ENCODE data around the gene AGPS. TPM values are rescaled to one million over a fixed set of nuclear protein-coding genes. Genes with fewer than 3 reads are reported as not detected.
"Not testable (repeated sequence)": the region's sequence is repeated elsewhere in the genome, so short reads cannot be mapped to it uniquely, and the experiment has no call there.

Gene AGPS
- total RNA-seq, 1 donor from 2014 or later: 54.4 TPM

- H3K9me3 Mint-ChIP-seq (ENCODE audit: unreplicated experiment): no peaks in the 10 kb centered on the region
- H3K27ac Mint-ChIP-seq (ENCODE audit: unreplicated experiment): no peak overlapping the region
- DNase-seq (ENCODE audit: low spot score): no peak
- TF ChIP-seq CTCF (IDR thresholded peaks at IDR 0.05; ENCODE audit: unreplicated experiment): no peak
- peaks cover 30% of the 10 kb centered on the region for H3K36me3 Mint-ChIP-seq (ENCODE audit: low read depth, unreplicated experiment)
- H3K4me1 Mint-ChIP-seq (ENCODE audit: unreplicated experiment): no peaks in the 10 kb centered on the region
- H3K4me3 Mint-ChIP-seq (ENCODE audit: unreplicated experiment): no peak overlapping the region
- no peaks in the 10 kb centered on the region for H3K27me3 Mint-ChIP-seq (ENCODE audit: unreplicated experiment)
These were observed 41.9 kb downstream of the AGPS start for GRCh38 chr2:177434475-177434874.

- no peak for TF ChIP-seq CTCF (IDR thresholded peaks at IDR 0.05; ENCODE audit: unreplicated experiment)
- Mint-ChIP-seq H3K27me3 (ENCODE audit: unreplicated experiment) (no peaks in the 10 kb centered on the region), H3K27ac (ENCODE audit: unreplicated experiment) (no peak overlapping the region), H3K4me3 (ENCODE audit: unreplicated experiment) (no peak overlapping the region), H3K9me3 (ENCODE audit: unreplicated experiment) (no peaks in the 10 kb centered on the region), H3K4me1 (ENCODE audit: unreplicated experiment) (peaks cover 10% of the 10 kb centered on the region), H3K36me3 (ENCODE audit: low read depth, unreplicated experiment) (peaks cover 20% of the 10 kb centered on the region)
- DNase-seq (ENCODE audit: low spot score): no peak
These were observed 52.6 kb downstream of the AGPS start for GRCh38 chr2:177445200-177445599.

GRCh38 chr2:177448031-177448430 is 55.5 kb downstream of the AGPS start:
- no peak overlapping the region for H3K27ac Mint-ChIP-seq (ENCODE audit: unreplicated experiment)
- no peak for TF ChIP-seq CTCF (IDR thresholded peaks at IDR 0.05; ENCODE audit: unreplicated experiment)
- H3K36me3 Mint-ChIP-seq (ENCODE audit: low read depth, unreplicated experiment): peaks cover 25% of the 10 kb centered on the region
- no peak overlapping the region for H3K4me3 Mint-ChIP-seq (ENCODE audit: unreplicated experiment)
- no peaks in the 10 kb centered on the region for H3K9me3 Mint-ChIP-seq (ENCODE audit: unreplicated experiment)
- peaks cover 10% of the 10 kb centered on the region for H3K4me1 Mint-ChIP-seq (ENCODE audit: unreplicated experiment)
- H3K27me3 Mint-ChIP-seq (ENCODE audit: unreplicated experiment): no peaks in the 10 kb centered on the region
- DNase-seq (ENCODE audit: low spot score): no peak

GRCh38 chr2:177449159-177449558 is 56.6 kb downstream of the AGPS start:
- no peak for DNase-seq (ENCODE audit: low spot score)
- Mint-ChIP-seq H3K36me3 (ENCODE audit: low read depth, unreplicated experiment) (peaks cover 25% of the 10 kb centered on the region), H3K27ac (ENCODE audit: unreplicated experiment) (no peak overlapping the region), H3K4me3 (ENCODE audit: unreplicated experiment) (no peak overlapping the region), H3K27me3 (ENCODE audit: unreplicated experiment) (no peaks in the 10 kb centered on the region), H3K9me3 (ENCODE audit: unreplicated experiment) (no peaks in the 10 kb centered on the region), H3K4me1 (ENCODE audit: unreplicated experiment) (peaks cover 10% of the 10 kb centered on the region)
- TF ChIP-seq CTCF (IDR thresholded peaks at IDR 0.05; ENCODE audit: unreplicated experiment): no peak

GRCh38 chr2:177455187-177455586 is 62.6 kb downstream of the AGPS start:
- no peak for TF ChIP-seq CTCF (IDR thresholded peaks at IDR 0.05; ENCODE audit: unreplicated experiment)
- DNase-seq (ENCODE audit: low spot score): no peak
- Mint-ChIP-seq H3K4me3 (ENCODE audit: unreplicated experiment) (no peak overlapping the region), H3K27ac (ENCODE audit: unreplicated experiment) (no peak overlapping the region), H3K9me3 (ENCODE audit: unreplicated experiment) (no peaks in the 10 kb centered on the region), H3K36me3 (ENCODE audit: low read depth, unreplicated experiment) (peaks cover 24% of the 10 kb centered on the region), H3K4me1 (ENCODE audit: unreplicated experiment) (no peaks in the 10 kb centered on the region), H3K27me3 (ENCODE audit: unreplicated experiment) (peaks cover 3% of the 10 kb centered on the region)

- not testable (repeated sequence) for H3K4me1 Mint-ChIP-seq (ENCODE audit: unreplicated experiment); H3K4me3 Mint-ChIP-seq (ENCODE audit: unreplicated experiment); DNase-seq (ENCODE audit: low spot score); H3K27me3 Mint-ChIP-seq (ENCODE audit: unreplicated experiment); H3K27ac Mint-ChIP-seq (ENCODE audit: unreplicated experiment); H3K9me3 Mint-ChIP-seq (ENCODE audit: unreplicated experiment)
- H3K36me3 Mint-ChIP-seq (ENCODE audit: low read depth, unreplicated experiment): peaks cover 23% of the 10 kb centered on the region
These were observed 67.2 kb downstream of the AGPS start for GRCh38 chr2:177459756-177460155.

Data from endothelial cell (in vitro differentiated cells).